ENCODE results near the gene KRAS. TPM values are rescaled to one million over a fixed set of nuclear protein-coding genes. Genes with fewer than 3 reads are reported as not detected.

KRAS gene
- total RNA-seq, 1 donor from 2014 or later = 34.9 TPM

- DNase-seq (ENCODE audit: low read depth in 2 of 2) = no peak
Measured at GRCh38 chr12:25256005-25256404, 5.3 kb upstream of the KRAS start.

DNA sequence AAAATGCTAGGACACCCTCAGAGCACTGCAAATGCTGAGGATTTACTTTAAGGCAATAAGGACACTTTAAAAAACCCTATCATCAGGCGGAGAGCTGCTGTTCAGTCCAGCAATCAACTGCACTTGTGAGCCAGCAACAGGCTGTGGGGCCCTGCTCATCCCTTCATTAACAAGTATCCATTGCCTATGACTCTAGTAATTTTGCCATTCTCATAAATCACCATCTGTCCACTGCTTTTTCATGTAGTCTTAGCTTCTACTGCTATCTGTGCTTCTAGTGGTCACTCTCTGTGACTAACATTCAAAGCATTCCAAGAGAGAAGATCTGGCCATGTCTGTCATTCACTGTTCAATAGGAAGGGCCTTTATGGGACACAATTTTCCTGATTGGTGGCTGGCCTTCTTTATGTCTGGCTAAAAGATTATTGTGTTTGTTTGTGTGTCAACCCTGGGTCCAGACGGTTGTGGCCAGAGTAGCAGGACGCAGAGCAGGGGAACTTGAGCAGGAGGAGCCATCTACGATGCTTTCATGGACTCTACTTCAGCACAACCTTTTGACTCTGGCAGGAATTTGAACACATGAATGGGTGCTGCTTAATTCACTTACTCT lies 3.6 kb upstream of the KRAS start:
- no peak for DNase-seq (ENCODE audit: low read depth in 2 of 2)

- no peak for DNase-seq (ENCODE audit: low read depth in 2 of 2)
Measured at GRCh38 chr12:25253371-25254068, 2.8 kb upstream of the KRAS start.

DNA sequence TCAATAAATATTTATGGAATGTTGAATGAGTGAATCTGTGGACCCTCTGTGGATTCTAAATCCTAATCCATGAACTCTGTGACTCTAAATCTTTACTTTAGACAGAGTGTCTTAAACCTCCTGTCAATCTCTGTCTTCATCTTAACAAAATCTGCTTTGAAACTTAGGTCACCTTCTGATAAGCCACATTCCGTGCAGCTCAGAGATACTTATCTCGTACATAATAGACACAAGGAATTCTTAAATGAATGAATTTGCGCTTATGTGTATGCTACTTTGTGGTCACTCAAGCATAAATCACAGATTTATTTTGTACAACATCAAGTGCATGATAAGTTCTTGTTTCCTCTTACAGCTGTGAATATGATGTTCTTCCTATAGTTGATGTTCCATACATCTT lies 2.2 kb upstream of the KRAS start:
- no peak for DNase-seq (ENCODE audit: low read depth in 2 of 2)

DNA sequence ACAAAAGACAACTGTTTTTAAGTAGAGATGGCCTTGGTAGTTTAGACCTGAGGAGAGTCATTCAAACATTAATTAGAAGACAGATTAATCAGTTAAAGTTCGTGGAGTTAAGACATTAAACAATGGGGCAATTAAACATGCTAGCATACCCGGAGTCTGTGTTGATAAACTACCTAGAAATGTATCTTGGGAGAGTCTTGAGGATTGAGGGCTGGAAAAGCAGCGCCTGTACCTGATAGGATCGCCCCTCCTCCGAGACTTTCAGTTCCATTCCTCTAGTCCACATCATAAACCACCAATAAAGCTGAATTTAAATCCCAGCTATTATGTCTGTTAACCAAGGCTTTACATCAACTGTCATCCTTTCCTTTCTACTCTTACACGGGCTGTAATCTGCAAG lies 1.0 kb upstream of the KRAS start:
- no peak for DNase-seq (ENCODE audit: low read depth in 2 of 2)

DNA sequence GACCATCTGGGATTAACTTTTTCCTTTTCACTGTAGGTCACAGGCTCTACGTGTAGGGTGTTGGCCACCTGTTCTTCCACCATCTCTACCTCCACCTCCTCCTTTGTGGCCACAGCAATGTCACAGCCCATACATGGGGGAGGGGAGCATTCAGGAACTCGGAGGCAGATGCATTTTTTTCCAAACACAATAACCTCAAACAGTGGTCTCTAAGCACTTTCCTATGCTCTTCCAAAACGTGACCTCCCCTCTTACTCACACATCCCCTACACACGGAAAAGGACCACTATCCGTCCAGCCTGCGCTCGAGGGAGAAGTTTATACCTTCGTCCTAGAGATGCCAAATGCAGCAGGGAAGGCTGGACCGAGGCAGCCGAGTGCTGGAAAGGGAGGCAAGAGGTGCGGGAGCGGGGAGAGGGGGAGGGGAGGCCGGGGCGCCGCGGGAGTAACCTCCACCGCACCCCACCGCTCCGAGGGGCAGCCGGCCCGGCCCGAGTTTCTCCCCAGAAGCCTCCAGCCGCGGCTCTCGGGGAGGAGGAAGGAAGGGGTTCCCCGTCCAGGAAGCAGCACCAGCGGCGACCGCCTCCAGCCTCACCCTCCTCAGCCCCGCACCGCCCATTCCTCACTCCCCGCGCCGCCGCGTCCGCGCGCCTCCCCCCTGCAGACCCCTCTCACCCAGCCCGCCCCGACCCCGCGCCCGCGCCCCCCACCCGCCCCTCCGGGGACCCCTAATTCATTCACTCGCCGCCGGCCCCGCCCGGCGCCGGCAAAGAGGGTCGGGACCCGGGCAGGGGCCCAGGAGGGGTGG lies 594 bp downstream of the KRAS start:
- peak; percentile 51 to 71 for DNase-seq (ENCODE audit: low read depth in 2 of 2)

- no peak for DNase-seq (ENCODE audit: low read depth in 2 of 2)
Measured at GRCh38 chr12:25248732-25249131, 2.0 kb downstream of the KRAS start.

- no peak for DNase-seq (ENCODE audit: low read depth in 2 of 2)
Measured at GRCh38 chr12:25248137-25248536, 2.6 kb downstream of the KRAS start.

GRCh38 chr12:25245491-25245890 lies 5.2 kb downstream of the KRAS start:
- DNase-seq (ENCODE audit: low read depth in 2 of 2) = no peak

DNA sequence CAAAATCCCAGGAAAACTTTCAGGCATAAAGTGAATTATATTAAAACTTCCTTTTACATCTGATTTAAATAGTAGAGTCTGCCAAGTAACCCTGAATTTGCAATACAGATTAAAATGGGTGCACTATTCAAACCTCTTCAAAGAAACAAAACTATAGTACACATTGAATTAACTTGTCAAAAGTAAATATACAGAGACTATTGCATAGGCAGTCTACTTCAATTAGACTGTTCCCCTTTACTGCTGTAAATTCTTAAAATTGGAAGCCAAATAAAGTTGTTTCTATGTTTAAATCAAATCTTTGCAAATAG lies 7.1 kb downstream of the KRAS start:
- DNase-seq (ENCODE audit: low read depth in 2 of 2) = no peak

DNA sequence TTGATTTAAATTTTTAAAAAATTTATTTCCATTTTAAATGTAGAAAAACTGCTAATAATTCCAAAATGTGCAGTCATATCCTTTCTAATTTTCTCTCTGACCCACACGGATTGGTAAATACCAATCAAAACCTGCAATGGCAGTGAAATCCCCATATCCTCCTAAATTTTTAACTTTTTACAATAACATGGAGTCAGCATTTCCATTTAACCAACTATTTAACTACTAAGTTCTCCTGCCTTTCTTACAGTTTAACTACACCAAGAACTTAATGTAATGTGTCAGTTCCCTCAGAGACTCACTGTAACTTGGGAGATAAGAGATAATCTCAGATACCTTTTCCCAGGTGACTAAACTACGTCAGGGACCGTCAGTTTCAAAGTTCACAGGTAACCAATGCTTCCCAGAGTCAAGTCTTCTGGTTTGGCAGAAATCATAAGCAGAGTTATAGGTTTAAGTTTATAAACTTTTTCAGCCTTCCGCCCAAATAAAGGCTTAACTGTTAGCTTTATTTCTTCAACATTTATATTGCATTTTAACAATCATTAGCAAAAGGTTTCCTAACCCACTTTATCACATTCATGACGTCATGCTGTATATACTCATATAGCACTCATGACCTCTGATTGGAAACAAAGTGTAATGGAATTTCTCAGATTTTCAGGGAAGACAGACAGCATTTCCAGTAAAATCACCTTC lies 7.6 kb downstream of the KRAS start:
- peak; percentile 28 to 67 for DNase-seq (ENCODE audit: low read depth in 2 of 2)

- peak; percentile 67 to 76 for DNase-seq (ENCODE audit: low read depth in 2 of 2)
Measured at GRCh38 chr12:25241167-25242020, 9.3 kb downstream of the KRAS start.

GRCh38 chr12:25236626-25237025 lies 14.1 kb downstream of the KRAS start:
- DNase-seq (ENCODE audit: low read depth in 2 of 2) = no peak

DNA sequence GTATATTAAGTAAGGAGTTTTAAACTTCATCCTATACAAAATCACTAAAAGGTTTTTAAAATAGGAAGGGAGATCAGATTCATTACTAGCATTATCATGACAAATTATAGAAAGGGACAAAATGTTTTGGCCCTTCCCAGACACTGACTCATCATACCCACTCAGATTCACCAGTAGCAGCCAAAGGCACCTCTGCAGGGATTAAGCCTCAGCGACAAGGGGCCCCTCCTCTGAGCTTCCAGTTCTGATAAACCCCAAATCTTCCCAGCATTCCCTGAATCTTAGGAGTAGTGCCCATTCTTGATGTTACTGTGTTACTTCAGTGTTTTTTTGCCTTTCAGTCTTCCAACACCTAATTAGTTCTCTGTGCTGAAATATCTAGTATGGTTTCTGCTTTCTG lies 14.5 kb downstream of the KRAS start:
- DNase-seq (ENCODE audit: low read depth in 2 of 2) = peak in 1 of 2 donors; percentile 7

DNA sequence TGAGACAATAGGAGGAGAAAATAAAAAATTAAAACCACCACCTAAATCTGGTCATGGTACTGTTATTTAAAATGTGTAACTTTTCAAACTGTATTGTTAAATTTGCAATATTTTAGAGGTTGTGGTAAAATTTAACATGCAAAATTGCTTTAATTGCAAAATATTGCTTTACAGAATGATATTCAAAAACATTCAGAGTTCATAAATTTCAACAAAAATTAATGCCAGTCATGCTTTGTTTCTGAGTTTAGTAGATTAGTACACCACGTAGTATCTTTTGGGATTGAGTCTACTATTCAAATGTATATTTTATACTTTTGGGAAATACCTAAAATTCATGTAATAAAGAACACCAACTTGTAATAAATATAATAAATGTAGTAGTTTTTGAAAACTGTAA lies 37.4 kb downstream of the KRAS start:
- DNase-seq (ENCODE audit: low read depth in 2 of 2) = no peak

- DNase-seq (ENCODE audit: low read depth in 2 of 2) = no peak
Measured at GRCh38 chr12:25208554-25208953, 42.2 kb downstream of the KRAS start.

DNA sequence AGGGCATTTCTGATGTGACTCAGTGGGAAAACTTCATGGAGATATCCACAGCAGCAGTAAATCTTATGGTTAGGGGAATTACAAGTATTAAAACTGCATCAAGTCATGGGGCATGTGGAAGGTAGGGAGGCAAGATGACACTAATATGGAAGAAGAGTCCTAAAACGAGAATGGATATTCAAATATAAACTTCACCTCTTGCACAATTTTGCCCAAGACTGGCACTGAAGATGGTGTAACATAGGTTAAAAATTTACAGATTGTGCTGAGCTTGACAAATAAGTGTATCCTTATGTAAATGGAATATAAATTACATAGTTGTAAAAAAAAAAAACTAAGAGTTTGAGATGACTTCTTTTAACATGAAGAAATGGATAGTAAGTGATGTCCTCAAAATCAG lies 42.9 kb downstream of the KRAS start:
- DNase-seq (ENCODE audit: low read depth in 2 of 2) = no peak

- no peak for DNase-seq (ENCODE audit: low read depth in 2 of 2)
Measured at GRCh38 chr12:25207411-25207810, 43.3 kb downstream of the KRAS start.

DNA sequence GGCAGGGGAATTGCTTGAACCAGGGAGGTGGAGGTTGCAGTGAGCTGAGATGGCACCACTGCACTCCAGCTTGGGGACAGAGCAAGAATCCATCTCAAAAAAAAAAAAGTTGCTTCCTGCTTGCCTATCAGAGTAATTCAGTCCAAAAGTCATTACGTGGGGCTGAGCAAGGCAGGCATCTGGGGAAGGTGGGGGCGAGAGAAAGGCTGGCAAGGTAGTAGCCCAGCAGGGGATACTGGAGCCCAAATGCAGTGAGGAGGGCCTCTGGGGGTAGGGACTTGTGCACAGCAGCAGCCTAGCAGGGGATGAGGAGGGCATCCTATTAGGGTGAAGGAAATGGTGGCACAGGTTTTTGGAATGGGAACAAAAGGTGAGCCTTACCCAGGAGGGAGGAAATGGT lies 48.6 kb downstream of the KRAS start:
- no peak for DNase-seq (ENCODE audit: low read depth in 2 of 2)

GRCh38 chr12:25200703-25201102 lies 50.0 kb downstream of the KRAS start:
- DNase-seq (ENCODE audit: low read depth in 2 of 2) = peak; percentile 9 to 38

DNA sequence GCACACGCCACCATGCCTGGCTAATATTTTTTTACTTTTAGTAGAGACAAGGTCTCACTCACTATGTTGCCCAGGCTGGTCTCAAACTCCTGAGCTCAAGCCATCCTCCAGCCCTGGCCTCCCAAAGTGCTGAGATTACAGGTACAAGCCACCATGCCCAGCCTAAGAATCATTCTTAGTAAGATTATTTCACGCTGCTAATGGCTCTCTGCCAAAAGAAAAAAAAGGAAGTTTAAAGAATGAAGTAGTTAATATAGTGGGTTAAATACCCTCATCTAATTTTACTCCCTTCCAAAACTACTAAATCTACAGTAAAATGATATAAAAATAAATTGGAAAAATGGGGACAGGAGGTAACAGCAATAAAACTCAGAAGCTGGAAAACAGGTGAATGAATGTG lies 53.1 kb downstream of the KRAS start:
- DNase-seq (ENCODE audit: low read depth in 2 of 2) = no peak

Measured in lung microvascular endothelial cell (primary cell).